ENCODE results near the gene GPX4.
A peak's percentile ranks its signal among the peaks of the same experiment; 100 is the strongest.

The GPX4 gene

GRCh38 chr19:1117654-1118053, 13.9 kb downstream of the GPX4 start:
- in situ Hi-C loops (cut with HindIII; ENCODE audit: low sequenced_read_pairs), result no loop called here
- DNase-seq (ENCODE audit: low read depth, low spot score), result no peak
- no peak overlapping the region for H3K4me3 ChIP-seq (ENCODE audit: low read depth, low read length)
- TF ChIP-seq, protein P1, sequence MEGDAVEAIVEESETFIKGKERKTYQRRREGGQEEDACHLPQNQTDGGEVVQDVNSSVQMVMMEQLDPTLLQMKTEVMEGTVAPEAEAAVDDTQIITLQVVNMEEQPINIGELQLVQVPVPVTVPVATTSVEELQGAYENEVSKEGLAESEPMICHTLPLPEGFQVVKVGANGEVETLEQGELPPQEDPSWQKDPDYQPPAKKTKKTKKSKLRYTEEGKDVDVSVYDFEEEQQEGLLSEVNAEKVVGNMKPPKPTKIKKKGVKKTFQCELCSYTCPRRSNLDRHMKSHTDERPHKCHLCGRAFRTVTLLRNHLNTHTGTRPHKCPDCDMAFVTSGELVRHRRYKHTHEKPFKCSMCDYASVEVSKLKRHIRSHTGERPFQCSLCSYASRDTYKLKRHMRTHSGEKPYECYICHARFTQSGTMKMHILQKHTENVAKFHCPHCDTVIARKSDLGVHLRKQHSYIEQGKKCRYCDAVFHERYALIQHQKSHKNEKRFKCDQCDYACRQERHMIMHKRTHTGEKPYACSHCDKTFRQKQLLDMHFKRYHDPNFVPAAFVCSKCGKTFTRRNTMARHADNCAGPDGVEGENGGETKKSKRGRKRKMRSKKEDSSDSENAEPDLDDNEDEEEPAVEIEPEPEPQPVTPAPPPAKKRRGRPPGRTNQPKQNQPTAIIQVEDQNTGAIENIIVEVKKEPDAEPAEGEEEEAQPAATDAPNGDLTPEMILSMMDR (IDR thresholded peaks at IDR 0.05; ENCODE audit: low read depth, low read length), result no peak

DNA sequence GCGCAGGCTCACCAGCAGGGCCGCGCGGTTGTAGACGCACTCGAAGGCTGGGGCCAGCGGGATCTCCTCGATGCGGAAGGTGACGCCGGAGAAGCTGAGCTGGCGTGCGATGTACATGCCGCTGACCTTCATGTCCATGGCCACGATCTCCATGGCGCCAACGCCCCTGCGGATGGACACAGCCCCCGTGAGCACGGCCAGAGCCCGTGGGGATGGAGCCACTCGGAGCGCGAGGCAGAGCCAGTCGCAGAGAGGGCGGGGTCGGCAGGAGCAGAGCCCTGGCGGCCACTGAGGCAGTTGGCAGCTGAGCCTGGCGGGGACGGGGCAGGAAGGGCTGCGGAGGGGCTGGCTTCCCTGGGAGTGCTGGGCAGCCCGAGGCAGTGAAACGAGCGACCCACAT, 15.2 kb downstream of the GPX4 start:
- in situ Hi-C loops (cut with HindIII; ENCODE audit: low sequenced_read_pairs), result no loop called here
- DNase-seq (ENCODE audit: low read depth, low spot score), result no peak
- H3K4me3 ChIP-seq (ENCODE audit: low read depth, low read length), result no peak overlapping the region
- TF ChIP-seq, protein P1 (IDR thresholded peaks at IDR 0.05; ENCODE audit: low read depth, low read length), result no peak

GRCh38 chr19:1119475-1120217, 15.9 kb downstream of the GPX4 start:
- no peak overlapping the region for H3K4me3 ChIP-seq (ENCODE audit: low read depth, low read length)
- DNase-seq (ENCODE audit: low read depth, low spot score), result no peak
- in situ Hi-C loops (cut with HindIII; ENCODE audit: low sequenced_read_pairs), result no loop called here
- TF ChIP-seq, protein P1 (IDR thresholded peaks at IDR 0.05; ENCODE audit: low read depth, low read length), result no peak

DNA sequence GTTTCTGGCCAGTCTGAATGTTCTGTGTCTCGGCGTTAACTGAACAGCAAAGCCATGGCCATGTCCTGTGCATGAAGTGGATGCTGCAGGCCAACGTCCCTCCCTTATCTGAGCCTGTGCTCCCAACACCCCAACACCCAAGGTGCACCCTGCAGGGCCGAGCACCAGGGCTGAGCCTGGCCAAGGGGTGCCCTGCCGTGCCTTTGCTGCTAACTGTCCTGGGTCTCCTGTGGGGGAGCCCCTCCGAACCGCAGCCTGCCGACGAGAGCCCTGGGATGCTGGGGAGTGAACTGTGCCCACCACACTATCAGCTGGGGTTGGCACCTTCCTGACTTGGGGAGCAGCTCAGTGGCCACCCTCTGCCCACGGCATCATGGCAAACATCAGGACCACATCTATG, 17.6 kb downstream of the GPX4 start:
- TF ChIP-seq, protein P1 (IDR thresholded peaks at IDR 0.05; ENCODE audit: low read depth, low read length), result no peak
- in situ Hi-C loops (cut with HindIII; ENCODE audit: low sequenced_read_pairs), result no loop called here
- no peak overlapping the region for H3K4me3 ChIP-seq (ENCODE audit: low read depth, low read length)
- DNase-seq (ENCODE audit: low read depth, low spot score), result no peak

DNA sequence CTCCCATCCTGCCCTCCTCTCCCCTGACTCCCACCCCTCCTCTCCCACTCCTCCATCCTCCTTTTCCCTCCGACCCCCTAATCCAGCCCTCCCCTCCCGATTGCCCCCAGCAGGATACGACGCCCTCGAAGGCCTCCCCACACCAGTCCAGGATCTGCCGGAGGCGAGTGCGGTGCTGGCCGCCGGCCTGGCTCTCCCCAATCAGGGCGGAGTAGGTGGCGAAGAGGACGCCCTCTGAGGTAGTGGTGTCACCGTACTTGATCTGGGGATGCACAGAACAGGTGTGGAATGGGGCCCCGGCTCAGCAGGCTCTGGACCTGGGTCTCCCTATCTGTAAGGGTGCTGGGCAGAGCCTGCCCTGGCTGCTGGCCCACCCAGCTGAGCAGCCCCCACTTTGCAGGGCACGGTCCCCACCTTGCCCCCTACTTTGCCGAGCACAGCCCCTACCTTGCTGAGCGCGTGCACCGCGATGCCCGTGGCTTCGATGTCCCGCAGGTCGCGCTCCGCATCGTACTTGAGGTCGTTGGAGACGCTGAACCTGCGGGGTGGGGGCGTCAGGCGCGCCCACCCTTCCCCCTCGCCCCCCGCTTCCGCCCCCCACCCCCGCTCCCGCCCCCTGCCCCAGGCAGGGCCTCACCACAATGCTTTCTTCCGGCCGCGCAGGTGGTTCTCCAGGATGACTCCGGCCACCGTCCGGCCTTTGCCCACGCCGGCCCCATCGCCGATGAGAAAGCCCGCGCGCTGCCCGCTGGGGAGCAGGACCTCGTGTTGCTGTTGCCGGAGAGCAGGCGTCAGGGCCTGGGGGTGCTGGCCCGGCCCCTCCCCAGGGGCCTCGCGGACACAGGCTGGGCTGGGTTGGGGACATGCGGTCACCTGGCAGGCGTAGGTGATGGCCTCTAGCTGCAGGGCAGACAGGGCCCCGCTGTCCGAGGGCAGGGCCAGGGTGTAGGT, 18.5 kb downstream of the GPX4 start:
- TF ChIP-seq, protein P1 (IDR thresholded peaks at IDR 0.05; ENCODE audit: low read depth, low read length), result no peak
- no peak overlapping the region for H3K4me3 ChIP-seq (ENCODE audit: low read depth, low read length)
- DNase-seq (ENCODE audit: low read depth, low spot score), result no peak
- in situ Hi-C loops (cut with HindIII; ENCODE audit: low sequenced_read_pairs), result no loop called here

- no peak overlapping the region for H3K4me3 ChIP-seq (ENCODE audit: low read depth, low read length)
- TF ChIP-seq, protein P1 (IDR thresholded peaks at IDR 0.05; ENCODE audit: low read depth, low read length), result no peak
- peak; percentile 74 for DNase-seq (ENCODE audit: low read depth, low spot score)
- in situ Hi-C loops (cut with HindIII; ENCODE audit: low sequenced_read_pairs), result no loop called here
These were observed 19.2 kb downstream of the GPX4 start for GRCh38 chr19:1122972-1123363.
